SK-N-SH treated with all-trans-retinoic acid at 6 μM for 48 hours (cell line): ENCODE measurements around the gene RALGPS1.

Experiments used
- ATAC-seq: fragments of 200-7000 bp; cut with Tn5 transposase; 3 replicates; pipeline ENCODE4 v1.9.1; 2020; ENCODE audit warnings: mild to moderate bottlenecking, moderate library complexity
- ARNTL ChIP-seq: fragments of 450-650 bp; formaldehyde crosslinking; IDR thresholded peaks from 2 replicates; pipeline ENCODE4 v1.5.0; 2020; ENCODE audit warnings: low read depth, mild to moderate bottlenecking, moderate library complexity, borderline replicate concordance
- BACH2 ChIP-seq: fragments of 250-450 bp; sonication (Bioruptor Pico); IDR thresholded peaks from 2 replicates; pipeline ENCODE4 v1.9.0; 2021; ENCODE audit warnings: mild to moderate bottlenecking, borderline replicate concordance
- CSDC2 ChIP-seq: fragments of 250-450 bp; sonication (Bioruptor Pico); IDR thresholded peaks from 2 replicates; pipeline ENCODE4 v1.5.0; 2020; ENCODE audit warnings: mild to moderate bottlenecking, moderate library complexity
- ESRRG ChIP-seq: fragments of 250-450 bp; sonication (Bioruptor Pico); IDR thresholded peaks from 2 replicates; pipeline ENCODE4 v1.6.1; 2021; ENCODE audit warnings: mild to moderate bottlenecking
- GLIS3 ChIP-seq: fragments of 250-450 bp; sonication (Bioruptor Pico); IDR thresholded peaks from 2 replicates; pipeline ENCODE4 v1.5.0; 2020; ENCODE audit warnings: mild to moderate bottlenecking, moderate library complexity
- ISL1 ChIP-seq: fragments of 250-450 bp; sonication (Bioruptor Pico); IDR thresholded peaks from 2 replicates; pipeline ENCODE4 v2.1.2; 2022; ENCODE audit warnings: mild to moderate bottlenecking, moderate library complexity
- OSR1 ChIP-seq: fragments of 250-450 bp; sonication (Bioruptor Pico); IDR thresholded peaks from 2 replicates; pipeline ENCODE4 v1.8.0; 2022; ENCODE audit warnings: moderate library complexity, mild to moderate bottlenecking, inconsistent platforms
- PATZ1 ChIP-seq: fragments of 250-450 bp; sonication (Bioruptor Pico); IDR thresholded peaks from 2 replicates; pipeline ENCODE4 v1.8.0; 2020; ENCODE audit warnings: mild to moderate bottlenecking, moderate library complexity, borderline replicate concordance
- RARB ChIP-seq: fragments of 250-450 bp; sonication (Bioruptor Pico); IDR thresholded peaks from 2 replicates; pipeline ENCODE4 v1.8.0; 2021; ENCODE audit warnings: mild to moderate bottlenecking, moderate library complexity
- SNAI2 ChIP-seq: fragments of 250-450 bp; sonication (Bioruptor Pico); IDR thresholded peaks from 2 replicates; pipeline ENCODE4 v1.5.0; 2020; ENCODE audit warnings: mild to moderate bottlenecking, moderate library complexity
- TOX ChIP-seq: fragments of 250-450 bp; sonication (Bioruptor Pico); IDR thresholded peaks from 2 replicates; pipeline ENCODE4 v1.8.0; 2021; ENCODE audit warnings: mild to moderate bottlenecking, moderate library complexity, borderline replicate concordance
- ZC3H10 ChIP-seq: fragments of 250-450 bp; sonication (Bioruptor Pico); IDR thresholded peaks from 2 replicates; pipeline ENCODE4 v1.5.1; 2021; ENCODE audit warnings: mild to moderate bottlenecking, moderate library complexity
- ZFP3 ChIP-seq: fragments of 250-450 bp; sonication (Bioruptor Pico); IDR thresholded peaks from 2 replicates; pipeline ENCODE4 v1.5.0; 2020; ENCODE audit warnings: mild to moderate bottlenecking, moderate library complexity
- ZFP30 ChIP-seq: fragments of 450-650 bp; formaldehyde crosslinking; IDR thresholded peaks from 2 replicates; pipeline ENCODE4 v1.5.0; 2022; ENCODE audit warnings: mild to moderate bottlenecking, moderate library complexity
- ZNF565 ChIP-seq: fragments of 450-650 bp; formaldehyde crosslinking; conservative IDR thresholded peaks from 2 replicates; pipeline ENCODE4 v1.5.0; 2020; ENCODE audit warnings: low read depth, mild to moderate bottlenecking, moderate library complexity
- ZNF70 ChIP-seq: fragments of 450-650 bp; formaldehyde crosslinking; IDR thresholded peaks from 2 replicates; pipeline ENCODE4 v1.5.0; 2020; ENCODE audit warnings: mild to moderate bottlenecking, moderate library complexity
- ZNF8 ChIP-seq: fragments of 450-650 bp; formaldehyde crosslinking; IDR thresholded peaks from 2 replicates; pipeline ENCODE4 v1.5.0; 2020; ENCODE audit warnings: mild to moderate bottlenecking, moderate library complexity
- TF ChIP-seq, protein P1 (sequence below): fragments of 250-450 bp; sonication (Bioruptor Pico); IDR thresholded peaks from 2 replicates; pipeline ENCODE4 v1.8.0; 2021; ENCODE audit warnings: low read depth, mild to moderate bottlenecking, moderate library complexity, borderline replicate concordance
- TF ChIP-seq, protein P2 (sequence below): fragments of 250-450 bp; sonication (Bioruptor Pico); IDR thresholded peaks from 2 replicates; pipeline ENCODE4 v1.5.0; 2020; ENCODE audit warnings: mild to moderate bottlenecking, moderate library complexity
- TF ChIP-seq, protein P3 (sequence below): fragments of 250-450 bp; sonication (Bioruptor Pico); IDR thresholded peaks from 2 replicates; pipeline ENCODE4 v1.5.1; 2020; ENCODE audit warnings: low read depth, mild to moderate bottlenecking, moderate library complexity

The RALGPS1 gene

DNA sequence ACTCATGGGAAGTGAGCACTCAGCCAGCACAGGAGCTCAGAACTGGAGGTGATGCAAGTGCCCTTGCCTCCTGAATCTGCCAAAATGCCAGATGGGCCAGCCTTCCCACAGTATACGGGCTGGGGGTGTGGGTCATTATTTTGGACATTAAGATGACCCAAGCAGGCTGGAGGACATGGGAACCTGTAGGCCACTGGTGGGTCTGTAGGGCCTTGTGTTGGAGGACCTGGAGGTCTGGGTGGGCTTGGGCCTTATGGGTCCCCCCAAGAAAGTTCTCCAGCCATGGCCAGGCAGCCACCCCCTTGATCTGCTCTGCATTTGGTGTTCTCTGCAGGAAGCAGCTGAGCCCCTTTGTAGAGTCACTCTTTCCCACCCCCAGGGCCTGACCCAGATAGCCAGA, 278.9 kb downstream of the RALGPS1 start:
- no peak for TF ChIP-seq ARNTL (CRISPR knock-in tag)
- TF ChIP-seq, protein P1, sequence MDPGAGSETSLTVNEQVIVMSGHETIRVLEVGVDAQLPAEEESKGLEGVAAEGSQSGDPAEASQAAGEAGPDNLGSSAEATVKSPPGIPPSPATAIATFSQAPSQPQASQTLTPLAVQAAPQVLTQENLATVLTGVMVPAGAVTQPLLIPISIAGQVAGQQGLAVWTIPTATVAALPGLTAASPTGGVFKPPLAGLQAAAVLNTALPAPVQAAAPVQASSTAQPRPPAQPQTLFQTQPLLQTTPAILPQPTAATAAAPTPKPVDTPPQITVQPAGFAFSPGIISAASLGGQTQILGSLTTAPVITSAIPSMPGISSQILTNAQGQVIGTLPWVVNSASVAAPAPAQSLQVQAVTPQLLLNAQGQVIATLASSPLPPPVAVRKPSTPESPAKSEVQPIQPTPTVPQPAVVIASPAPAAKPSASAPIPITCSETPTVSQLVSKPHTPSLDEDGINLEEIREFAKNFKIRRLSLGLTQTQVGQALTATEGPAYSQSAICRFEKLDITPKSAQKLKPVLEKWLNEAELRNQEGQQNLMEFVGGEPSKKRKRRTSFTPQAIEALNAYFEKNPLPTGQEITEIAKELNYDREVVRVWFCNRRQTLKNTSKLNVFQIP (CRISPR knock-in tag) = no peak
- no peak for TF ChIP-seq CSDC2 (CRISPR knock-in tag)
- TF ChIP-seq, protein P2, sequence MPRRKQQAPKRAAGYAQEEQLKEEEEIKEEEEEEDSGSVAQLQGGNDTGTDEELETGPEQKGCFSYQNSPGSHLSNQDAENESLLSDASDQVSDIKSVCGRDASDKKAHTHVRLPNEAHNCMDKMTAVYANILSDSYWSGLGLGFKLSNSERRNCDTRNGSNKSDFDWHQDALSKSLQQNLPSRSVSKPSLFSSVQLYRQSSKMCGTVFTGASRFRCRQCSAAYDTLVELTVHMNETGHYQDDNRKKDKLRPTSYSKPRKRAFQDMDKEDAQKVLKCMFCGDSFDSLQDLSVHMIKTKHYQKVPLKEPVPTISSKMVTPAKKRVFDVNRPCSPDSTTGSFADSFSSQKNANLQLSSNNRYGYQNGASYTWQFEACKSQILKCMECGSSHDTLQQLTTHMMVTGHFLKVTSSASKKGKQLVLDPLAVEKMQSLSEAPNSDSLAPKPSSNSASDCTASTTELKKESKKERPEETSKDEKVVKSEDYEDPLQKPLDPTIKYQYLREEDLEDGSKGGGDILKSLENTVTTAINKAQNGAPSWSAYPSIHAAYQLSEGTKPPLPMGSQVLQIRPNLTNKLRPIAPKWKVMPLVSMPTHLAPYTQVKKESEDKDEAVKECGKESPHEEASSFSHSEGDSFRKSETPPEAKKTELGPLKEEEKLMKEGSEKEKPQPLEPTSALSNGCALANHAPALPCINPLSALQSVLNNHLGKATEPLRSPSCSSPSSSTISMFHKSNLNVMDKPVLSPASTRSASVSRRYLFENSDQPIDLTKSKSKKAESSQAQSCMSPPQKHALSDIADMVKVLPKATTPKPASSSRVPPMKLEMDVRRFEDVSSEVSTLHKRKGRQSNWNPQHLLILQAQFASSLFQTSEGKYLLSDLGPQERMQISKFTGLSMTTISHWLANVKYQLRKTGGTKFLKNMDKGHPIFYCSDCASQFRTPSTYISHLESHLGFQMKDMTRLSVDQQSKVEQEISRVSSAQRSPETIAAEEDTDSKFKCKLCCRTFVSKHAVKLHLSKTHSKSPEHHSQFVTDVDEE (CRISPR knock-in tag) = no peak
- TF ChIP-seq ZNF70 = no peak
- no peak for TF ChIP-seq TOX (CRISPR knock-in tag)
- TF ChIP-seq OSR1 (CRISPR knock-in tag) = no peak
- TF ChIP-seq ZC3H10 (CRISPR knock-in tag) = no peak
- TF ChIP-seq PATZ1 = no peak
- no peak for TF ChIP-seq ZNF8 (CRISPR knock-in tag)
- no peak for TF ChIP-seq GLIS3
- no peak for TF ChIP-seq SNAI2 (CRISPR knock-in tag)
- TF ChIP-seq, all 23 proteins: peak for 0
- no peak for ATAC-seq

DNA sequence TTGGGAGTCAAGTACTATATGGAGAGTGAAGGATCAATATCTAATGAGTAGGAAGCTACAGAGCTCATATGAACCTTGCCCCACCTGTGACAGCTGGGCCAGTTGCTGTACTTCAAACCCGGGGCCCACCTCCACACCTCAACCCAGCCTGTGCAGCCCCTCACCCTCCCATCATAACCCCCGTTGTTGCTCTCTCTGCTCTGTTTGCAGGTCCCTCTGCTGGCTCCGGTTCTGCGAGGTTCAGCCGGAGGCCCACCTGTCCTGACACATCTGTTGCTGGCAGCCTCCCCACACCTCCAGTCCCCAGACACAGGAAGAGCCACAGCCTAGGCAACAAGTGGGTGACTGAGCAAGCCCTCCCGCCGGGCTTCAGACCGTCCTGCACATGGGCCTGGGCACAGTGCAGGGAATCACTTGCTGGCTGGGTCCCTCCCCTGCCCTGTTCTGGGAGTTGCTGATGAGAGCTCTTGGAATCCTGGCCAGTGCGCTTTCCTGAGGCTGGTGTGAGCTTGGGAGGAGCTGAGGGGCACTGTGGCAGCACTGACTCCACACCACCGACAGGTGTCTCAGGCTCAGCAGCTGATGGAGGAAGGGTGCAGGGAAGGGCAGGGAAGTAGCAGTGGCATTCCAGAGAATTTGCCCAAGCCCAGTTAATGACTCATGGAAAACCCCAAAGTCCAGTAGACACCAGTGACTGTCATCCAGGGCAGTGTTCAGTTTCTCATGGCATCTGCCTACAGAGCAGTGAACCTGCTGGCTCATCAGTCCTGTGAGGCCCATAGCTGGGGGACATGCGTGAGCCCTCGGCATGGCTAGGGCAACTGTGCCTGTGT, 280.5 kb downstream of the RALGPS1 start:
- TF ChIP-seq ESRRG (CRISPR knock-in tag) (no peak), RARB (CRISPR knock-in tag) (no peak), GLIS3 (no peak), ZNF8 (CRISPR knock-in tag) (no peak), ARNTL (CRISPR knock-in tag) (no peak), ZC3H10 (CRISPR knock-in tag) (no peak), OSR1 (CRISPR knock-in tag) (no peak), TOX (CRISPR knock-in tag) (no peak), SNAI2 (CRISPR knock-in tag) (no peak), ISL1 (CRISPR knock-in tag) (no peak), BACH2 (CRISPR knock-in tag) (no peak), ZNF565 (no peak), ZNF70 (no peak), ZFP30 (CRISPR knock-in tag) (no peak), CSDC2 (CRISPR knock-in tag) (no peak), ZFP3 (CRISPR knock-in tag) (no peak)
- TF ChIP-seq, protein P3, sequence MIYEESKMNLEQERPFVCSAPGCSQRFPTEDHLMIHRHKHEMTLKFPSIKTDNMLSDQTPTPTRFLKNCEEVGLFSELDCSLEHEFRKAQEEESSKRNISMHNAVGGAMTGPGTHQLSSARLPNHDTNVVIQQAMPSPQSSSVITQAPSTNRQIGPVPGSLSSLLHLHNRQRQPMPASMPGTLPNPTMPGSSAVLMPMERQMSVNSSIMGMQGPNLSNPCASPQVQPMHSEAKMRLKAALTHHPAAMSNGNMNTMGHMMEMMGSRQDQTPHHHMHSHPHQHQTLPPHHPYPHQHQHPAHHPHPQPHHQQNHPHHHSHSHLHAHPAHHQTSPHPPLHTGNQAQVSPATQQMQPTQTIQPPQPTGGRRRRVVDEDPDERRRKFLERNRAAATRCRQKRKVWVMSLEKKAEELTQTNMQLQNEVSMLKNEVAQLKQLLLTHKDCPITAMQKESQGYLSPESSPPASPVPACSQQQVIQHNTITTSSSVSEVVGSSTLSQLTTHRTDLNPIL (CRISPR knock-in tag) = no peak
- TF ChIP-seq, protein P2 (CRISPR knock-in tag) = no peak
- no peak for ATAC-seq
